Measurements from ENCODE around the gene TIAM2.

DNA sequence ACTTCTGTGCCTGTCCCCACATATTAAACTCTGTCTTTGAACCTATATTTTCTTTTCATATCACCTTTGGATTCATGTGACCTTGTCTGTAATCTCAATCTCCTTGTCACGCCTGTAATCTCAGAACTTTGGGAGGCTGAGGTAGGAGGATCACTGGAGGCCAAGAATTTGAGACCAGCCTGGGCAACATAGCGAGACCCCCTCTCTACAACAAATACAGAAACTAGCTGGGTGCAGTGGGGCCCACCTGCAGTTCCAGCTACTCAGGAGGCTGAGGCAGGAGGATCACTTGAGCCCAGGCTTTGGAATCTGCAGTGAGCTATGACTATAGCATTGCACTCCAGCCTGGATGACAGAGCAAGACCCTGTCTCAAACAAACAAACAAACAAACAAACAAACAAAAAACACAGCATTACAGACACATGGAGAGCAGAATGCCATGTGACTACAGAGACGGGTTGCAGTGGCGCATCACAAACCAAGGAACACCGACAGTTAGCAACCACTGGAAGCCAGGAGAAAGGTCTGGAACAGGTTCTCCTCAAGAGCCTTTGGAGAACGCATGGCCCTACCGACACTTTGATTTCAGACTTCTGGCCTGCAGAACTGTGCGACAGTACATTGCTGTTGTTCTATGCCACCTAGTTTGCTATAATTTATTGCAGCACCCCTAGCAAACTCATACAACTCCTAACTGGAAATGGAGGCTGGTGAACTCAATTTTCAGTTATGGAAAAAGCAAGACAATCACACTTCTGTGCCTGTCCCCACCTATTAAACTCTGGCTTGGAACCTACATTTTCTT lies 14.6 kb upstream of the TIAM2 start:
- TF ChIP-seq, protein P1, sequence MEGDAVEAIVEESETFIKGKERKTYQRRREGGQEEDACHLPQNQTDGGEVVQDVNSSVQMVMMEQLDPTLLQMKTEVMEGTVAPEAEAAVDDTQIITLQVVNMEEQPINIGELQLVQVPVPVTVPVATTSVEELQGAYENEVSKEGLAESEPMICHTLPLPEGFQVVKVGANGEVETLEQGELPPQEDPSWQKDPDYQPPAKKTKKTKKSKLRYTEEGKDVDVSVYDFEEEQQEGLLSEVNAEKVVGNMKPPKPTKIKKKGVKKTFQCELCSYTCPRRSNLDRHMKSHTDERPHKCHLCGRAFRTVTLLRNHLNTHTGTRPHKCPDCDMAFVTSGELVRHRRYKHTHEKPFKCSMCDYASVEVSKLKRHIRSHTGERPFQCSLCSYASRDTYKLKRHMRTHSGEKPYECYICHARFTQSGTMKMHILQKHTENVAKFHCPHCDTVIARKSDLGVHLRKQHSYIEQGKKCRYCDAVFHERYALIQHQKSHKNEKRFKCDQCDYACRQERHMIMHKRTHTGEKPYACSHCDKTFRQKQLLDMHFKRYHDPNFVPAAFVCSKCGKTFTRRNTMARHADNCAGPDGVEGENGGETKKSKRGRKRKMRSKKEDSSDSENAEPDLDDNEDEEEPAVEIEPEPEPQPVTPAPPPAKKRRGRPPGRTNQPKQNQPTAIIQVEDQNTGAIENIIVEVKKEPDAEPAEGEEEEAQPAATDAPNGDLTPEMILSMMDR (IDR thresholded peaks at IDR 0.05) = no peak
- no peak for TF ChIP-seq POLR2A (IDR thresholded peaks at IDR 0.05)
- no peak for TF ChIP-seq EP300 (IDR thresholded peaks at IDR 0.05)

All from tibial nerve (tissue), 4 donors.